BE2C (cell line): ENCODE data around the gene SUSD6.
"Not testable (repeated sequence)": the region's sequence is repeated elsewhere in the genome, so short reads cannot be mapped to it uniquely, and the experiment has no call there.

Experiments used
- DNase-seq: peaks from one replicate; pipeline ENCODE4 v3.0.0-alpha.2; 2020
- H3K27me3 ChIP-seq: fragments of 250-450 bp; sonication (Bioruptor Pico); 2 replicates; pipeline ENCODE4 v1.5.1; 2020; ENCODE audit warnings: mild to moderate bottlenecking
- H3K36me3 ChIP-seq: fragments of 250-450 bp; sonication (Bioruptor Pico); 2 replicates; pipeline ENCODE4 v1.5.1; 2020; ENCODE audit warnings: mild to moderate bottlenecking
- H3K4me1 ChIP-seq: fragments of 250-450 bp; sonication (Bioruptor Pico); 2 replicates; pipeline ENCODE4 v1.5.1; 2020
- H3K4me3 ChIP-seq: 2 replicates; pipeline ENCODE4 v1.5.1; 2011; ENCODE audit warnings: low read depth, low read length
- H3K9me3 ChIP-seq: fragments of 250-450 bp; sonication (Bioruptor Pico); 2 replicates; pipeline ENCODE4 v1.5.1; 2020
- CTCF ChIP-seq: IDR thresholded peaks from 2 replicates; pipeline ENCODE4 v1.5.1; 2012; ENCODE audit warnings: mild to moderate bottlenecking, low read depth, low read length

Gene SUSD6

GRCh38 chr14:69713993-69714679, 102.7 kb downstream of the SUSD6 start:
- peaks cover 19% of the 10 kb centered on the region for H3K4me1 ChIP-seq
- no peaks in the 10 kb centered on the region for H3K9me3 ChIP-seq
- H3K36me3 ChIP-seq = peaks cover 6% of the 10 kb centered on the region
- no peaks in the 10 kb centered on the region for H3K27me3 ChIP-seq
- no peak overlapping the region for H3K4me3 ChIP-seq
- DNase-seq = no peak
- no peak for TF ChIP-seq CTCF

GRCh38 chr14:69715725-69716477, 104.5 kb downstream of the SUSD6 start:
- DNase-seq = peak; percentile 87
- H3K4me1 ChIP-seq = peaks cover 19% of the 10 kb centered on the region
- TF ChIP-seq CTCF = no peak
- no peaks in the 10 kb centered on the region for H3K27me3 ChIP-seq
- H3K9me3 ChIP-seq = no peaks in the 10 kb centered on the region
- no peak overlapping the region for H3K4me3 ChIP-seq
- no peaks in the 10 kb centered on the region; the same call in 1 of the 2 replicates for H3K36me3 ChIP-seq

GRCh38 chr14:69716478-69717187, 105.2 kb downstream of the SUSD6 start:
- Histone ChIP-seq H3K4me1 (peaks cover 15% of the 10 kb centered on the region), H3K4me3 (no peak overlapping the region)
- no peak for DNase-seq

GRCh38 chr14:69718614-69719013, 107.2 kb downstream of the SUSD6 start:
- not testable (repeated sequence) for H3K27me3 ChIP-seq, DNase-seq, H3K36me3 ChIP-seq, H3K9me3 ChIP-seq, H3K4me3 ChIP-seq, H3K4me1 ChIP-seq

More at GRCh38 chr14:69716478-69717187, 105.2 kb downstream of the SUSD6 start:
- no peak for TF ChIP-seq CTCF
- no peaks in the 10 kb centered on the region for H3K27me3 ChIP-seq
- H3K9me3 ChIP-seq = no peaks in the 10 kb centered on the region
- no peaks in the 10 kb centered on the region for H3K36me3 ChIP-seq

GRCh38 chr14:69719501-69719951, 108.1 kb downstream of the SUSD6 start:
- DNase-seq = no peak
- no peaks in the 10 kb centered on the region for H3K27me3 ChIP-seq
- TF ChIP-seq CTCF = no peak
- H3K4me1 ChIP-seq = peaks cover 8% of the 10 kb centered on the region
- H3K4me3 ChIP-seq = no peak overlapping the region
- H3K36me3 ChIP-seq = no peaks in the 10 kb centered on the region
- no peaks in the 10 kb centered on the region for H3K9me3 ChIP-seq

GRCh38 chr14:69720912-69721311, 109.5 kb downstream of the SUSD6 start:
- Histone ChIP-seq H3K36me3 (no peaks in the 10 kb centered on the region), H3K4me1 (peaks cover 8% of the 10 kb centered on the region), H3K9me3 (no peaks in the 10 kb centered on the region), H3K4me3 (no peak overlapping the region), H3K27me3 (no peaks in the 10 kb centered on the region)
- no peak for TF ChIP-seq CTCF
- DNase-seq = no peak
